ENCODE measurements around the gene USP2.
A peak's percentile ranks its signal among the peaks of the same experiment; 100 is the strongest.

The USP2 gene

DNA sequence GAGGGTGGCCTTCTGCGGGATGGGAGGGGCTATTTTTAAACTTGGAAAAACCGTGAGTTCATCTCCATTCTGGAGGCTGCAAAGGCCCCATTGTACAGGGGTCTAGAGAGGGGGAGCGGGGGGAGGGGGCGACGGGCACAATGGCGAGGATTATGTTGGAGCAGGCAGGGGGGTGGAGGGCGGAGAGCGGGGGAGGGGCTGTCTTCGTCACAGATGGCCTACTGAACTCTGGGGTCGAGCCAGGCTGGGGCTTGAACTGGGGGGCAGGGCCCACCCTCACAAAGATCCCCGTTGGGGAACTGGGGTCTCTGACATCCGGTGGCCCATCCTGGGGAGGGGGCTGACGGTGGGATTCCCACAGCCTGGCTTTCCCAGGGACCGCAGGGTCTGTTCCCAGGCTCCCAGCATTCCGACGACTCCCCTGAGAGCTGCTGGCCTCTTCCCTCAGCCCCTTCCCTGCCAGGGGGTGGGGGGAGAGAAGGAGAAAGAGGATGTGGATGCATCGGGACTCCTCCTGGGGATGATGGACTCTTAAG, 61.2 kb downstream of the USP2 start:
- DNase-seq: no peak

DNA sequence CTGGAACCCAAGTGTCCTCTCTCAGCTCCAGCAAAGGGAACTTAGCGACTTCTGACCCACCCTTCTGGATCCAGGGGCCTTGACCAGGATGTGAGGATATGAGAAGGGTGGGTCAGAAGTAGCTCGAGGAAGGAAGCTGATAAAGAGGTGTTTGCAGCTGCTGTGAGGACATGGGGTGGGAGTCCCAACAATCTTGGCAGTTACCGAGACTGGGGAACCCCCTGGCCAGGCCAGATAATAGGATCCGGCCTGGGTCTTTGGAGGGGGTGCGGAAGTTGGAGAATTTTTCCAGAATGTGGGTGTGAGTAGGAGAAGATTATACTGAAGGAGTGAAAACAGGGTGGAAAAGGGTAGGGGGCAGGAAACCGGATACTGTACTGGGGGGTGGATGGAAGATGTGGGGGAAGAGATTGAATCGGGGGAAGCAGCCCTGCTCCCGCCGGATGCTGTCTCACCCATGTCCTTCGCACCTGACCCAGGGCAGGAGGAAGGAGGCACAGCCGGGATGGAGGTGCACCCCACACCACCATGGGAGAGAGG, 61.7 kb downstream of the USP2 start:
- DNase-seq: no peak

DNA sequence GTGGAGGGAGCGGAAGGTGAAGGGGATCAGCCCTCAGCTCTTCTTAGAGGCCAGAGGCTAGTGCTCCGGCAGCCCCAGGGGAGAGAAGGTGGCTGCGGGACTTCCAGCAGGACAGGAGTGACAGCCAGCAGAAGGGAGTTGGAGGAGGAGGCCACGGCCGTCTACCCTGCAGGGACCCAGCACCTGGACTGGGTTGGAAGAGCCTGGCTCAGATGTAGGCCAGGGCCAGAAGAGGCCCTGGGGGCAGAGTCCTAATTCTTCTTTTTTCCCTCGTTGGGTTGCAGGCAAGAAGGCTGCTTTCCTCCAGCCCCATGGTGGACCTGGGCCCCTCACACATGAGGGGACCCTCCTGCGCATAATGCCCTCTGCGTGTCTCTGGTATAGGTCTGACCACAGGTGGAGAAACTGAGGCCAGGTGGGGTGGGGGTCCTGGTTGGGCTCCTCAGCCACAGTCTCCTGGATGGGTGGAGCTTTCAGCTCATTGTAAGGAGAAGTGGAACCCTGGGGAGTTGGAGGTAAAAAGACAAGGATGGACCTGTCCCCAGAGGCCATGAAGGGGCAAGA, 62.3 kb downstream of the USP2 start:
- no peak for DNase-seq

DNA sequence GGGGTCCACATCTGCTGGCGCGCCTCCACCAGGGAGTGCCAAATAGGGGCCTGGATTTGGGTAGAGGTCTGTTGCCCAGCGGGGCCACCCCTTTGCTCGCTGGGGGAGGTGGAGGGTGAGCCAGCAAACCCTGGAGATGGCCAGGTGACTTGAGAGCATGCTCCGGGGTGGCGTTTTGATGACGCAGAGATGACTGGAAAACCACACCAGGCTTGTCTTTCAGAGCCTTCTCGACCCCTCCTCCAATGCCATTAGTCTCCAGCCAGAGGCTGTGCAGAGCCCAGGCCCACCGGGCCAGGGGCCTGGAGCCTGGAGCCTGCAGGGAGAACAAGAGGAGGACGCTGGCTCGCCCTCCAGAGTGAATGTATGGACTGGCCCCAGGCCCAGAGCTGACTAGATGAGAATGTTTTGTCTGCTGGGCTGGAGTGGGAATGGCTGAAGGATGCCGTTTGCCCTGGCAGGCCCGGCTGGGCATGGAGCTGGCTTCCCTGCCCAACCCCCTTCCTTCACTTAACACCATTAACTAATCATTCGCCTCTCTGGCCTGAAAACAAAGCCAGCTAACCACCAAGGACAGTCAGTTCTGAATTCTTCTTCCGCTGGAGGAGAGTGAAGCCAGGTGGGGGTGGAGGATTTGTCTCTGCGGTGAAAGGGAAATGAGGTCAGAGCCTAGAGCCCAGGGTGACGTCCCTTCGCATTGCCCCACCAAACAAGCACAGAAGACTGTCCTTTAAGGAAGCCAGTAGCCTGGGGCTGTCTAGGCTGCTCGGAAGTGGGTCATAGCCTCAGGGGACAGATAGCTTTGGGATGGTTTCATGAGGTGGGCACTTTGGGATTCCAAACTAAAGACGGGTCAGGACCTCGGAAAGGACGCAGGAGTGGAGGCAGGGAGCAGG, 63.0 kb downstream of the USP2 start:
- DNase-seq: no peak

DNA sequence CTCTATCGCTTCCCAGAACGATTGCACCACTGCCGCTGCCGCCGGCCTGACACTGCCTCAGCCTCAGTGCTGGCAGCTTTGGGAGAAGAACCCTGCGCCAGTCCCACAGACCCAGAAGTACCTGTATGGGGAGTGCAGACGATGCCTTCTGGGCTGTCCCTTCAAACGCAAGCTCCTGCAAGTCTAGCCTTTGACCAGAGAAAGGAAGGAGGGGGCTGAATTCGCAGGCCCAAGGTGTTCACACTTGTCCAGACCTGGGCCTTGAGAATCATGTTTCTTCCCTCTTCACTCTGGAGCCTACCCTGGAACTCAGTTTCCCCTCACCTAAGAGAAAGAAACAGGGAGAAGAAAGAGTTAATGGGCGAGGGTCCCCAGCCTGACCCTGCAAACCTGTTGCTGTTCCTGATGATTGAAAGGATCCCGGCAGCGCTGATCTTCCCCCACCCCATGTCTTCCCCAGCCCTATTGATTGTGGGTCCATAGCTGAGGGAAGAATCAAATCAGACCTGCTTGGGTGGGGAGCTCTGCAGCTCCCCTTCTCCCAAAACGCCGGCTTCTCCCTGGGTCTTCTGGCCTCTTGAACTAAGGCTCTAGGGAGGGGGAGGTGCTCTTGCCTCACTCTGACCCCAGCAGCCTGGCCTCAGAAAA, 63.8 kb downstream of the USP2 start:
- DNase-seq: no peak

DNA sequence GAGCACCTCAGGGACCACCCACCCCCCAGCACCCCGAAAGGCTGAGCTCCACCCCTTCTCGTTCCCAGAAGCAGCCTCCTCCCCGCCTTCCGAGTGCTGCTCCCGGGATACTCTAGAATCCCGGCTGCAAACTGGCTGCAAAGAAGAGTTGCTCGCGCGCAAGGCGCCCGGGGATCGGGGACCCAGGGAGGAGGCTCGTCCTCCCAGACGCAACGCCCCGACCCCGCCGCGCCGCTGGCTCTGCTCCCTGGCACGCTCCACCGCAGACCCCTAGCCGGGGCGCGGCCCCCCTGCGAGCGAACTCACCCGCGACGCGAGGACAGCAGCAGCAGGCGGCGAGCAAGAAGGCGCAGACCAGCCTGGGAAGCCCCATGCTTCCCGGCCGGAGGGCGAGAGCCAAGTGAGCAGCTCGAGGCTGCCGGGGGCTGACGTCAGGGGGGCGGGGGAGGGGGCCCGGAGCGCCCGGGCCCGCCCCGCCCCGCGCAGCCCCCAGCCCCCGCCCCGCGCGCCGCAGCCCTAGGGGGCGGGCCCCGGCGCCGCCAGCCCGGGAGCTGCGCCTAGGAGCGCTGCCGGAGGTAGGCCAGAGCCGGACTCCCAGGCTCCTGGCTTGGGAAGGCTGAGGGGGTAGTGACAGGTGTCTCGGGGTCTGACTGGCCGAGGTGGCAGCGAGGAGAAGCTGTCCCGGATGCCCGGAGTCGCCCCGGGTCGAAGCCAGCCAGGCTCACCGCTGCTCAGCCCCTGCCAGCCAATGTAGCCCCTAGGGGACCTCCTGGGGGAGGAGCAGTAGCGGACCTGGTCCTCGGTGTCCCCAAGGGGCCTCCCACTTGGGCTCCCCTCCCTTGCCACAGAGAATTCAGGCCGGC, 64.5 kb downstream of the USP2 start, which contains the start of gene MCAM:
Gene MCAM, minus strand, starts transcription at position 402 of the 863 bp plus-strand sequence. Its CDS starts 29 bp downstream, at position 373.
- no peak for DNase-seq

DNA sequence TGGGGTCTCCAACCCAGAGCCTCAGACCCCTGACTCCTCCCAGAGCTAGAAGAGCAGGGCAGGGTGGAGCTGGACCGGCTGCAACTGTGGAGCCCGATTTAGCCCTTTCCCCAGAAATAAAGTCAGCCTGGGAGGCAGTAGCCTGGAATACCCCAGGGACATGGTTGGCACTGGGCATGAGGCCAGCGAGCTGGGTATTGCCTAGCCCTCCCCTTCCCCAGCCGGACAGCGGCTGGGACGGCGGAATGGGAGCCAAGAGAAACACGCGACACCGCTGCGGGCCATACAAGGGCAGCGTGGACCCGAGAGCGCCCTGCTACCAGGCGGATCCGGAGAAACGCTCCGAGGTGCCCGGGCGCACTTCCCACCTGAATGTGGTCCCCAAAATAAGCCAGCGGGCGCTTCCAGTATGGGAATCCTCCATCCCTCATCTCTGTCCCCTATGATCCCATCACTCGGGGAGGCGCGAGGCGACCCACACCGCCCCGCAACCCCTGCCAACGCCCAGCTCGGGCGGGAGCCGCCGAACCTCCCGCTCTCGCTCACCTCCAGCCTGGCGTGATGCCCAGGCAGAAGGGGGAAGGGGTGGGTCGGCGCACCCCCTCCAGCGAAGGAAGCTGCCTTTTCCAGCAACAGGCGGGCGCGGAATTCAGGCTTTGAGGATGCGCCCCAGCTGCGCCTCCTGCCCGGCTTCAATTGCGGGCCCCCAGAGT, 65.3 kb downstream of the USP2 start:
- DNase-seq: no peak

DNA sequence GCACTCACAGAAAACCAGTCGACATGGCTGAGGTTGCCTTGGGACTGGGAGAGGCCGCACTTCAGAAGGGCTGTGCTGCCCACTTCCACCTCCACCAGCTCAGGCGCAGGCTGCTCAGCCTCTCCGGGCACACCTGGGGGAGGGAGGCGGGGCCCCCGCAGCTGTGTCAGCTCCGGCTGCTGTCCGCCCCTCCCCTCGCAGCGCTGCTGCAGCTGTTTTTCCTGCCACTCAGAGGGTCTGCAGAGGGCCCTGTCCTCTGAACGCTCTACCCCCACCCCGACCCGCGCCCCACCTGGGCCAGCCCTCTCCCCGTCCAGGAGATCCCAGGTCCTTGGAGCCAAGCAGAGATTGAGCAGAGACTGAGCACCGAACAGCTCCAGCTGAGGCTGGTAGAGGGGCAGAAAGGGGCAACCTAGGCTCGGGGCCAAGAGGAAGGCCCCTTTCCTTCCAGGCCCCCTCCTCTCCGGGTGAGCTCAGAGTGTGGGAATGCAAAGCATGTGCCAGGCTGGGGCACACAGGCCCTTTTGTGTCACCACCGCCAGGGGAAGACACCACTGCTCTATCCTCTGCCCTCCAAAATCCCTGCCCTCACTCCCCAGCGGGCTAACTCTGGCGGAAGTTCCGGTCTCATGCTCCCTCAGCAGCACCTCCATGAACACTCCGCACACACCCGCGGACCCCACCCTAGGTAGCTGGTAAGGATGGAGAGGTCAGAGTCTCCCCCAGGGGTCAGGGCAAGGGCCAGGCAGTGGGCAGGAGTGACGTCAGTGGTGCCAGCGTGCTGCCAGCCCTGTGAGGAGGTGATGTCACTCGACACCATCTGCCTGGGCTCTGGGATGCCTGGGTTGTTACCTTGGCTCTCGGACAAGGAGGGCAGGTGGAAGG, 66.1 kb downstream of the USP2 start:
- peak in 1 of 2 donors; percentile 13 for DNase-seq

DNA sequence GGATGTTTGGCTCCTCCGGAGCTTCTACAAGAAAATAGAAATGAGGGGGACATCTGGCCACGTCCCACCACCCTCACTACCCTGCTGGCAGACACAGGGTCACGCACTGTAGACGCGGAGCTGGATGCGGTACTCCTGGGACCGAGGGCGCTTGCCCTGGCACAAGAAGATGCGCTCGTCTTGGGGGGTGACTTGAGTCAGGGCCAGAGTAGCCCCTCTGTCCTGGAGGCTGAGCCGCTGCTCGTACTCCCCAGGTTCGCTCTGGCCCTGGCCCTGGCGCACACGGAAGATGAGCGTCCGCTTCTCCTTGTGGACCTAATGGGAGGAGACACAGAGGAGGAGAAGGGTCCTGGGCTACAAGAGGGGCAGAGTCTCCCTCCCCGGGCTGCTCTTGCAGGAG, 66.8 kb downstream of the USP2 start:
- DNase-seq: no peak

DNA sequence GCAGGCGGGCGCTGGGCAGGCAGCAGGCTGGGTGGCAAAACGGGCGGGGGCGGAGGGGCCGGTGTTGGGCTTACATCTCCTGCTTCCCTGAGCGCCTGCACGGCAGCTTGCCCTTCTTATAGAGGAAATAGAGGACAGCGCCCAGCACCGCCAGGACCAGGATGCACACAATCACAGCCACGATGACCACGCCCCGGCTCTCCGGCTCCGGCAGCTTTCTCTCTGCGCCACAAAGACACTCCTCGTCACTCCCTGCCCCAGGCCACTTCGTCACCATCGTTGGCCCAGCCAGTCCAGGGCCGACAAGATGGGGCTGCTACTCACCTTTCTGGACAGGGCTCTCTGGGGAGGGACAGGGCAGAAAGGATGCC, 70.8 kb downstream of the USP2 start:
- DNase-seq: no peak

DNA sequence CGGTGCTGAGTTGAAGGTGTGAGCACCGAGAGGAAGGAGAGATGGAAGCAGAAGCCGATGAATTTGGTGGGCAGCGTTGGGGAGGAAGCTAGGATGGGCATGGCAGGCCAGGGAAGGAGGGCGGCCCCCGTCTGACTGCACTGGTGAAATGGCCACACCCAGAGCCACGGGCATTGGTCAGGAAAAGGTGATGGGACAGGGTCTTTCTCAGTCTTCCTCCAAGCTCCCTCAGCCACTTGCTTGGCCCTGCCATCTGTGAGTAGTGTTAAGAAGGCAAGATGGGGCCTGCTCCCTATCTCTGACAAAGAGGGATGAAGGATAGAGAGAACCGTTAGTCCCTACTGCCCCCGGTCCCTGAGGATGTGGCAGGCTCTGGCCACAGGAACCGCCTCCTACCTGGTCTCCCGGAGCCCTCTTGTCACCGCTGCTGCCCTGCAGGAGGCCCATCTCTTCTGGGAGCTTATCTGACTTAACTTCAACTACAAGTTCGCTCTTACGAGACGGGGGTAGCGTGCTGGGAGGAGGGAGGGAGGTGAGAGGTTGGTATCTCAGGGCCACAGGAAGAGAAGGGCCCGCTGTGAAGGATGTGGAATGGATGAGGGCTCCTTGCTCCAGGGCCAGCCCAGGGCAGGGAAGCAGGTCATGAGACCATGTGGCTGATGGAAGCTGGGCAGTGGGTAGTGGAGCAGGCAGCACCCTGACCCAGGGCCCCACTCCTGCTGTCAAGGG, 71.4 kb downstream of the USP2 start:
- no peak for DNase-seq

DNA sequence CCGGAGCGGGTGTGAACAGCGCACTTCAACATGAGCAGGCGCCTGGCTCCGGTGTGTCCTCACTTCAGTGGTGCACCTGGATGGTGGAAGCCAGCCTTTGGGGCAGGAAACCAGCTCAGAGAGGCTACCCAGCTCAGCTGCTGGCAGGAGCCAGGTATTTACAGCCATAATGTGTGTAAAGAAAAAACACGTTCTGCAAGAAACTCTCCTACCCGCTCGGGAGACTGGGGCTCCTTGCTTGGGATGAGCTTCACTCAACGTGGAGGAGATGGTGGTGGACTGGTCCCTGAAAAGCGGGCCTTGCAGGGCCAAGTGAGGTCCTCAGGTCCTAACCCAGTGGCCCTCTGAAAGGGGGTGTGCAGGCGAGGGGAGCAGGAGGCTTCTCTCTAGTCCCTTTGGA, 72.1 kb downstream of the USP2 start:
- DNase-seq: no peak

DNA sequence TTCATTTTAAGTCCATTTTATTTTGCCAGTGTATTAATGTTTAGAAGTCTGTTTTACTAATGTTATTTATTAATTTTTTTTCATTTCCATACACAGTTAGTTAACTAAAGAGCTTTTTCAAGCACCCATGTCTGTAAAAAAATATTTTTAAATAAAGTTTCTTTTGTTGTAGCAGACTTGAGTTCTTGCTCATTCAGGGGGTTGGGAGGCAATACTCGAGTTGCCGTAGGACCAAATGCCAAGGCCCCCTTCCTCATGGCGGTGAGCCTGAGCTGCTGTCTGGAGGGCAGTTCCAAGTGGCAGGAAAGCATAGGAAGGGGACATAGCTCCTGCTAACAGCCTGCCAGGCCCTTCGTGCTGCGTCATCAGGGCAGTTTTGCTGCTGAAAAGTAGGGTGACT, 73.5 kb downstream of the USP2 start:
- DNase-seq: no peak

DNA sequence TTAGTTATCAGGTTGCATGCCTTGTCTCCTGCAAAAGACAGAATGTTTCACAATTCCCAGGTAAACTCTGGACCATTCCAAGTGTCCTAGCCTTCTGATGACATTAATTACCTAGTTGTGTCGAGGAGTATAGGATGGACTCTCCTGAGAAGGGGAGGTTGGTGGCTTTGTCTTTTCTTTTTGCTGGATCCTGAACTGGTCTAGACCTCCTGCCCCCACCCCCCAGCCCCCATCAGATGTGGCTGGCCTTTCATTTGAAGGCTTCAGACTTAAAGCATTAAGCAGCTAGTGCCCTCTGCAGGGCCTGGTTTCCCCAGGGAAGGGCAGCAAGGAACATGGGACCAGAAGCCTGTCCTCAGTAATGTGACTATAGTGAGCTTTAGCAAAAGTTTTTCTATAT, 74.3 kb downstream of the USP2 start:
- DNase-seq: no peak

DNA sequence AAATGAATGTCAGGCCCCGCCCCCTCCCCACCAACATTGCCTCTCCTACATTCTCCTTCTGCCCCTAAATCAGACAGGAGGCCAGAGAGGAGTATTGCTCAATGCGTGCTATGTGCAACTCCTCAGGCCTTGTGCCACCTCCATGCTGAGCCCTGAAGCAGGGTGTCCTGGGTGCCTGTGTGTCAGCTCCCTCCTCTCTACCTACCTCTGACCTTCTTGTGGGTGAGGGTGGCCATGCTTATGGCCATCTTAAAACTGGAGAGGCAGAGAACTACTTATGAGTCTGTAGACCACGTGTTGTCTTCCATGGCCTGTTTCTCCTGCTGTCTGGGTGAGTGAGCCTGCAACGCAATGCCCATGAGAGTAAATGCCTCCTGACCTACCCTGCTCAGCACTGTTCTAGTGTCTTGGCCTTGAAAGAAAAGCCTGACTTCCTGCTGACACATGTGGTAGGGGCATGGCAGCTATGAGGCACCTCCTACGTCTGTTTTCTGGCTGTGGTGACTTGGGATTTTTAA, 75.1 kb downstream of the USP2 start:
- no peak for DNase-seq

DNA sequence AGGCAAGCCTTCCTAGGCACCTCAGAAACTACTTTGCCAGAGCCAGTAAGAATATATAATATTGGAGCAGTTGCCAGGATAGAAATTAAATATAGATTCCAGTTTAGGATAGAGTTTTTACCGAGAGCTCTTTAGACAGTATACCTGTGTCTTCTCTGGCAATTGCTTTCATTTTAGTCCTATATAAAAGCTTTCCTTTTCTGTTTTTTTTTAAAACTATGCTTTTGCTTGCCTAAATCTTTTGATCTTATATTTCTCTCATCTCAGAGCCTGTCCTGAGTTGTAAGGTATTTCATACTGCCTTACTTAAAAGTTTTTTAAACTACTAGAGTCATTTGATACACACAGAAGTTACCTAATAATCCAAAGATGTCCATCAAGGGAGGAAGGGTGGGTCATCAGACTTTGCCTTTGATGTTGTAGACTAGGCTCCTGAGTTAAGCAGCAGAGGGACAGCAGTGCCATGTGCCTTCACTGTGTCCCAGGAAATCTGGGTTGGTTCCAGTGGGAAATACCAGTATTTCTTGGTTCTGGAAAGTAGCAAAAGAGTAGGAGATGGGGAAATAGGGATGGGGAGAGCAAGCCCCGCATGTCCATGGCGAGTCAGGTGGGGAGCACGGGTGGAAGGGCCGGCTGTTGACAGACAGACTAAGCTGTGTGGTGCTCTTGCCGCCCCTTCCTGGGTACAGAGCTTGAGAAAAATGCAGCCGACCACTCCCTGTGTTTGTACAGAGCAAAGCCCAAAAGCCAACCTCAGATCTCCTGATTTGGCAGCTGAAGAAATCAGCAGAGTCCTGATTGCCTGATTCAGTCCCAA, 75.7 kb downstream of the USP2 start:
- DNase-seq: no peak
